AG04450 (cell line): ENCODE data around the gene DPEP1. TPM values are rescaled to one million over a fixed set of nuclear protein-coding genes. Genes with fewer than 3 reads are reported as not detected.

Experiments
- CTCF ChIA-PET: fragments of 300-600, 350-600 bp; formaldehyde crosslinking; extraction: SDS; loops from one replicate; lab custom pipeline; 2022; ENCODE audit warnings: antibody characterized with exemption, inconsistent platforms; lab: Charles Lee
- POLR2A ChIA-PET: fragments of 350-600 bp; formaldehyde crosslinking; extraction: SDS; loops from one replicate; lab custom pipeline; 2021; ENCODE audit warnings: antibody characterized with exemption, inconsistent platforms; lab: Yijun Ruan, JAX
- DNase-seq: peaks from one replicate; pipeline ENCODE4 v3.0.0-alpha.2; 2011; ENCODE audit warnings: low read depth, low spot score
- H3K27ac ChIP-seq: one replicate; pipeline ENCODE4 v1.5.1; 2012; ENCODE audit warnings: low read depth, low read length, control low read depth
- H3K27me3 ChIP-seq: one replicate; pipeline ENCODE4 v1.6.0; 2012; ENCODE audit warnings: low read length; ENCODE audit not compliant: control insufficient read depth, insufficient read depth
- H3K4me3 ChIP-seq: 2 replicates; pipeline ENCODE4 v1.5.1; 2011; ENCODE audit warnings: mild to moderate bottlenecking, low read depth, low read length, control low read depth
- H3K9me3 ChIP-seq: 2 replicates; pipeline ENCODE4 v1.5.1; 2012; ENCODE audit warnings: low read length; ENCODE audit not compliant: control insufficient read depth, insufficient read depth
- polyA plus RNA-seq: library from polyadenylated mRNA; depleted of rRNA; stranded (reverse); fragments of >200 nt; gene quantifications from 2 replicates; pipeline ENCODE4 v1.2.3, GENCODE V29; 2011
- TF ChIP-seq, protein P1 (sequence below): IDR thresholded peaks from 2 replicates; pipeline ENCODE4 v1.5.1; 2011; ENCODE audit warnings: low read depth, low read length, control low read depth, inconsistent platforms

Gene DPEP1
- polyA plus RNA-seq, 1 experiment = not detected

DNA sequence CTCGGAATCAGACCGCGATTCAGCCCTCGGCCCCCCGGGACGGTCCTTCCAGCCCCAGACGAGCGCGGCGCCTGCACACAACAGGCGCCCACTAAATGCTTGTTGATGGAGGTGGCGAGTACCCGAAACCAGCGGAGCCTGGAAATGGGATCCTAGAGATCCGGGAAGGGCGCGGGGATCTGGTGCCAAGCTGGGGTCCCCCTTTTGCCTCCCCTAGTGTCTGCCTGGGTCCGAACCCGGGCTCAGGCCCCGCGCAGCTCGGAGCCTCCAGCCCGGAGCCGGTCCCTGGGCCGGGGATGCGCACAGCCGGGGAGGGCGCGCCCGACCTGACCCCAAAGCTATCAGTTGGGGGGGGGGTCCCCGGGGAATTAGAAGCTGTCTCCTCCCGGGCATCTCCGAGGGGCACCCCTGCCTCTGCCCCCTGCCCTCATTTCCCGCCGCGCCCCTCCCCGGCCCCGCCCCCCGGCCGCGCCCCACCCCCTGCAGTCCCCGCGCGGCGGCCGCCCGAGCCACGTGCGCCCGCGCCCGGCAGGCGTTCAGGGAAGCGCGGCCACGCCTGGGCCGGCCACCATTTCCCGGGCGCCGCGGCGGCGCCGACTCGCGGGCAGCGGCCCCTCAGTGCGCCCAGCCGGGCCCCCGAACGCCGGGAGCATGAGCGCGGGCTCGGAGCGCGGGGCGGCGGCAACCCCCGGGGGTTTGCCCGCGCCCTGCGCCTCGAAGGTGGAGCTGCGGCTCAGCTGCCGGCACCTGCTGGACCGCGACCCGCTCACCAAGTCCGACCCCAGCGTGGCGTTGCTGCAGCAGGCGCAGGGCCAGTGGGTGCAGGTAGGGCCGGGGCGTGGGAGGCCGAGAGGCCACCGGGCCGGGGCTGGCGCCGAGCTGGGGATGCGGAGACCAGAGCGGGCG lies 37.9 kb upstream of the DPEP1 start, which contains the start of gene CPNE7:
TSS of gene CPNE7 (plus strand) at position 512 of the 906 bp plus-strand sequence. CDS start at position 652, 140 bp downstream.
- Histone ChIP-seq H3K27ac (no peak within 1 kb of the TSS), H3K4me3 (peak within 1 kb of the TSS; percentile 53), H3K27me3 (no peaks in the 10 kb centered on the region), H3K9me3 (peaks cover 6% of the 10 kb centered on the region; the same call in 1 of the 2 replicates)
- ChIA-PET POLR2A (interaction anchor here (0.8 to 1.1 kb wide), 3 partner anchors 26 to 58 kb away, joined by 3 to 7 read pairs (median 4); no protein-coding TSS in a partner anchor), CTCF (interaction anchor here (0.8 to 0.9 kb wide), 2 partner anchors 64 to 66 kb away, joined by 3 to 6 read pairs; no protein-coding TSS in a partner anchor)
- DNase-seq = no peak
- TF ChIP-seq, protein P1, sequence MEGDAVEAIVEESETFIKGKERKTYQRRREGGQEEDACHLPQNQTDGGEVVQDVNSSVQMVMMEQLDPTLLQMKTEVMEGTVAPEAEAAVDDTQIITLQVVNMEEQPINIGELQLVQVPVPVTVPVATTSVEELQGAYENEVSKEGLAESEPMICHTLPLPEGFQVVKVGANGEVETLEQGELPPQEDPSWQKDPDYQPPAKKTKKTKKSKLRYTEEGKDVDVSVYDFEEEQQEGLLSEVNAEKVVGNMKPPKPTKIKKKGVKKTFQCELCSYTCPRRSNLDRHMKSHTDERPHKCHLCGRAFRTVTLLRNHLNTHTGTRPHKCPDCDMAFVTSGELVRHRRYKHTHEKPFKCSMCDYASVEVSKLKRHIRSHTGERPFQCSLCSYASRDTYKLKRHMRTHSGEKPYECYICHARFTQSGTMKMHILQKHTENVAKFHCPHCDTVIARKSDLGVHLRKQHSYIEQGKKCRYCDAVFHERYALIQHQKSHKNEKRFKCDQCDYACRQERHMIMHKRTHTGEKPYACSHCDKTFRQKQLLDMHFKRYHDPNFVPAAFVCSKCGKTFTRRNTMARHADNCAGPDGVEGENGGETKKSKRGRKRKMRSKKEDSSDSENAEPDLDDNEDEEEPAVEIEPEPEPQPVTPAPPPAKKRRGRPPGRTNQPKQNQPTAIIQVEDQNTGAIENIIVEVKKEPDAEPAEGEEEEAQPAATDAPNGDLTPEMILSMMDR = no peak

DNA sequence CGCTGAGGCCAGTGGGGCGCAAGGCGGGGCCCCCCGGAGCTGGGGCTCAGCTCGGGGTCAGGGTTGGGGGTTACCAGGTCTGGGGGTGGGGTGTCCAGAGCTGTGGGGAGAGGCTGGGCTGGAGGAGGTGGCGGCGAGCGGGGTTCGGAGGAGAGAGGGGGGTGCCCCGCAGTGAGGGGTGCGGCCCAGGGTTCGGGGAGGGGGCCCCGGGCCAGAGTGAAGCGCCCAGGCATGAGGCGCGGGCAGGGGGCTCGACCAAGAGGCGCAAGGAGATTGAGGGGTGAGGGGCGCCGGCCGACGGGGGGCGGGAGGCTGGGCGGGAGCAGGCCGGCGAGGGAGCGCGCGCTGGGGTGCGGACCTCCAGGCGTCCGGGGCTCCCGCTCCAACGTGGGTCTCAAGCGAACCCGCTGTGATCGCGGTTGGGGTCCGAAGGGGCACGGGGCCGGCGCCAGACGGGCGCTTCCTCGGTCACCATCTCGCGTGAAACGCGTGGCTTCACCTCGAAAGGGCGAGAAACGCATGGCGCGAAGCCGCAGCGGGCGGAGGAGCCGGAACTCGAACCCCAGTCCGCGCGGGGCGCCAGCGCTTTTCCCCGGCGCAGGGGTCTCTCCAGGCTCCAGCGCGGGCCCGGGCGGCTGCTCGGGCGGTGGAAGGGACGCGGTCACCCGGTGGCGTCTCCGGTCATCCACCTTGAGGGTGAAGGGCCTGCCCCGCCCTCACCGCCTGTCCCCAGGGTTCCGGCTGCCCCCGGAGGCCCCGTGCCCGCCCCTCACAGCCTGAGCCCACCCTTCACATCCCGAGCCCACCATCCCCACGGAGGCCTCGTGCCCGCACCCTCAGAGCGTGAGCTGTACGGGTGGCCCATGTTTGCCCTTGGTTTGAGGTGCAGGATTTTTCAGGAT lies 37.0 kb upstream of the DPEP1 start:
- no peak for DNase-seq
- H3K27me3 ChIP-seq = no peaks in the 10 kb centered on the region
- ChIA-PET POLR2A (interaction anchor here (0.8 to 1.1 kb wide), 3 partner anchors 25 to 57 kb away, joined by 3 to 7 read pairs (median 4); no protein-coding TSS in a partner anchor), CTCF (interaction anchor here (1.1 kb wide), 1 partner anchor 65 kb away, joined by 3 read pairs; no protein-coding TSS in a partner anchor)
- H3K9me3 ChIP-seq = peaks cover 10% of the 10 kb centered on the region
- no peak overlapping the region for H3K27ac ChIP-seq
- peak overlapping the region; percentile 53 for H3K4me3 ChIP-seq
- TF ChIP-seq, protein P1 = no peak

DNA sequence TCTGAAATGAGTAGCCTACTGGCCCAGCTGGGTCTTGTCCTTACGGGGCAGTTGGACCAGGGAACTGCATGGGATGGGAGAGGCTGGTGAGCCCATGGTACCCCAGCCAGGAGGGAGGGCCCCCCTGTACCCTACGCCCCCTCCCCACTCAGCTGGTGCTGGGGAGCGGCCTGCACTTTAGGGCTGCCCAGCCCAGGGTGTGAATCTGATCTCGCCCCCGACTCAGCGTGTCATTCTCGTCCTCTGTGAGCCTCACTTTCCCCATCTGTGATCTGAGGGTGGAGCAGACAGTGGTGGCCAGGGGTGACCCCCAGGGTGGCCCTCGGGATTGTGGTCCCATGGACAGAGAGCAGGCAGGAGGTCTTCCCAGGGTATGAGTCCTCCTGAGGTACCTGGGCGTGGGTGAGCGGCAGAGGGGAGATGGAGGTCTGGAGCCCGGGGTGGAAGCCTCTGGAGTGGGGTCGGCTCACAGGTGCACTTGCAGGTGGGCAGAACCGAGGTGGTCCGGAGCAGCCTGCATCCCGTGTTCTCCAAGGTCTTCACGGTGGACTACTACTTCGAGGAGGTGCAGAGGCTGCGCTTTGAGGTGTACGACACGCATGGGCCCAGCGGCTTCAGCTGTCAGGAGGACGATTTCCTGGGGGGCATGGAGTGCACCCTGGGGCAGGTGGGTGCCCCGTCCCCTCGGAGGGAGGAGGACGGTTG lies 36.2 kb upstream of the DPEP1 start:
- ChIA-PET POLR2A (no interaction called here), CTCF (interaction anchor here (1.1 kb wide), 1 partner anchor 64 kb away, joined by 3 read pairs; no protein-coding TSS in a partner anchor)
- Histone ChIP-seq H3K27ac (peak overlapping the region; percentile 11), H3K27me3 (no peaks in the 10 kb centered on the region), H3K9me3 (peaks cover 10% of the 10 kb centered on the region), H3K4me3 (no peak overlapping the region)
- no peak for DNase-seq
- TF ChIP-seq, protein P1 = no peak

GRCh38 chr16:89579351-89579750 lies 34.1 kb upstream of the DPEP1 start:
- Histone ChIP-seq H3K27me3 (no peaks in the 10 kb centered on the region), H3K9me3 (peaks cover 10% of the 10 kb centered on the region), H3K4me3 (no peak overlapping the region), H3K27ac (no peak overlapping the region)
- POLR2A ChIA-PET = no interaction called here
- no peak for DNase-seq
- CTCF ChIA-PET = no interaction called here
- TF ChIP-seq, protein P1 = no peak
